Activated CD4-positive, alpha-beta memory T cell treated with anti-CD3 and anti-CD28 coated beads, Interleukin-2, amount 10 ng/mL, durations not matched to agents 7 days and 5 days (primary cell): ENCODE data around the gene ILDR1. TPM values are rescaled to one million over a fixed set of nuclear protein-coding genes. Genes with fewer than 3 reads are reported as not detected.
"Not testable (repeated sequence)": the region's sequence is repeated elsewhere in the genome, so short reads cannot be mapped to it uniquely, and the experiment has no call there.

ENCODE experiments used
- CTCF ChIA-PET: fragments of 350-600 bp; sonication (Branson Sonifier 250); formaldehyde crosslinking; loops from one replicate; lab custom pipeline; 2021; ENCODE audit warnings: antibody characterized with exemption, inconsistent platforms; lab: Charles Lee
- POLR2A ChIA-PET: fragments of 350-600 bp; sonication (Branson Sonifier 250); formaldehyde crosslinking; loops from one replicate; lab custom pipeline; 2021; ENCODE audit warnings: antibody characterized with exemption; lab: Charles Lee
- DNase-seq: peaks from one replicate; pipeline ENCODE4 v3.0.0-alpha.2; 2020
- H3K27ac Mint-ChIP-seq: one replicate; pipeline ENCODE4 v1.8.0; 2021; ENCODE audit warnings: mild to moderate bottlenecking, mixed read lengths
- H3K27me3 Mint-ChIP-seq: one replicate; pipeline ENCODE4 v1.8.0; 2021; ENCODE audit warnings: mixed read lengths
- H3K36me3 Mint-ChIP-seq: one replicate; pipeline ENCODE4 v1.8.0; 2021; ENCODE audit warnings: low read depth, mixed read lengths
- H3K4me1 Mint-ChIP-seq: one replicate; pipeline ENCODE4 v1.8.0; 2021; ENCODE audit warnings: mixed read lengths
- H3K4me3 Mint-ChIP-seq: one replicate; pipeline ENCODE4 v1.8.0; 2021; ENCODE audit warnings: mild to moderate bottlenecking, mixed read lengths
- H3K9me3 Mint-ChIP-seq: one replicate; pipeline ENCODE4 v1.8.0; 2021; ENCODE audit warnings: mixed read lengths
- total RNA-seq, 2 experiments: library from RNA; stranded (reverse); gene quantifications; one replicate each; pipeline ENCODE4 v1.2.3, GENCODE V29; 2021

ILDR1 gene
- total RNA-seq, 2 experiments from 2014 or later: 1.6 to 1.7 TPM

DNA sequence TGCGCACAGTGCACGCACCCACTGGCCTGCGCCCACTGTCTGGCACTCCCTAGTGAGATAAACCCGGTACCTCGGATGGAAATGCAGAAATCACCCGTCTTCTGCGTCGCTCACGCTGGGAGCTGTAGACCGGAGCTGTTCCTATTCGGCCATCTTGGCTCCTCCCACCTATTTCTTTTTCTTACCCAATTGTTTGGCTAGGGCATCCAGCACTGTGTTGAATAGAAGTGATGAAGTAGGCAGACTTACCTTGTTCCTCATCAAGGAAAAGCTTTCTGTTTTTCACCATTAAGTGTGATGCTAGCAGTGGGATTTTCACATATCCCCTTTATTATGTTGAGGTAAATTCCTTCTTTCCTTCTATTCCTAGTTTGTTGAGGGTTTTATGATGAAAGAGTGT lies 25.7 kb upstream of the ILDR1 start:
- H3K27ac Mint-ChIP-seq, POLR2A ChIA-PET, H3K4me1 Mint-ChIP-seq, H3K9me3 Mint-ChIP-seq, DNase-seq, H3K4me3 Mint-ChIP-seq: not testable (repeated sequence)
- Mint-ChIP-seq H3K27me3 (peaks cover 19% of the 10 kb centered on the region), H3K36me3 (peaks cover 14% of the 10 kb centered on the region)
- CTCF ChIA-PET: interaction anchor here (1.3 kb wide), 1 partner anchor 10 kb away, joined by 3 read pairs; no protein-coding TSS in a partner anchor

DNA sequence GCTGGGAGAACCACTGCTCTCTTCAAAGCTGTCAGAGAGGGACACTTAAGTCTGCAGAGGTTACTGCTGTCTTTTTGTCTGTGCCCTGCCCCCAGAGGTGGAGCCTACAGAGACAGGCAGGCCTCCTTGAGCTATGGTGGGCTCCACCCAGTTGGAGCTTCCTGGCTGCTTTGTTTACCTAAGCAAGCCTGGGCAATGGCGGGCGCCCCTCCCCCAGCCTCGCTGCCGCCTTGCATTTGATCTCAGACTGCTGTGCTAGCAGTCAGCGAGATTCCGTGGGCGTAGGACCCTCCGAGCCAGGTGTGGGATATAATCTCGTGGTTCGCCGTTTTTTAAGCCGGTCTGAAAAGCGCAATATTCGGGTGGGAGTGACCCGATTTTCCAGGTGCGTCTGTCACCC lies 25.2 kb upstream of the ILDR1 start:
- Mint-ChIP-seq H3K36me3 (peaks cover 14% of the 10 kb centered on the region), H3K27me3 (peaks cover 19% of the 10 kb centered on the region)
- H3K9me3 Mint-ChIP-seq, DNase-seq, POLR2A ChIA-PET, H3K4me3 Mint-ChIP-seq, H3K4me1 Mint-ChIP-seq, CTCF ChIA-PET, H3K27ac Mint-ChIP-seq: not testable (repeated sequence)

DNA sequence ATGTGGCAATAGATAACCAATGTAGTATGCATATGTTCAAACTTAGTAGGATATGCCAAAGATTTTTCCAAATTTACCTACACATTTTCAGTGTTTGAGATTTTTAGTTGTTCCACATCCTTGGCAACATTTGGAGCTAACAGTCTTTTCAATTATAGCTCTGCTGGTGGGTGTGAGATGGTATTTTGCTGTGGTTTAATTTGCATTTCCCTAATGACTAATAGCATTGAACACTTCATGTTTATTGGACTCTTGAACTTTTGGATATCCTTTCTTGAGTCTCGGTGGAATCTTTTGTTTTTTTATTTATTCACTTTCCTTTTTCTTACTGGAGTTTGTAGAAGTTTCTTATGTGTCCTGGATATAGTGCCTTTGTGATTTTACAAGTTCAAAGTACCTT lies 11.0 kb upstream of the ILDR1 start:
- ChIA-PET CTCF (interaction anchor here (1.3 kb wide), 1 partner anchor 37 kb away, joined by 3 read pairs; no protein-coding TSS in a partner anchor), POLR2A (no interaction called here)
- Mint-ChIP-seq H3K27me3 (no peaks in the 10 kb centered on the region), H3K4me3 (no peak overlapping the region), H3K9me3 (peaks cover 37% of the 10 kb centered on the region), H3K4me1 (peaks cover 28% of the 10 kb centered on the region), H3K36me3 (peaks cover 66% of the 10 kb centered on the region), H3K27ac (no peak overlapping the region)
- no peak for DNase-seq

DNA sequence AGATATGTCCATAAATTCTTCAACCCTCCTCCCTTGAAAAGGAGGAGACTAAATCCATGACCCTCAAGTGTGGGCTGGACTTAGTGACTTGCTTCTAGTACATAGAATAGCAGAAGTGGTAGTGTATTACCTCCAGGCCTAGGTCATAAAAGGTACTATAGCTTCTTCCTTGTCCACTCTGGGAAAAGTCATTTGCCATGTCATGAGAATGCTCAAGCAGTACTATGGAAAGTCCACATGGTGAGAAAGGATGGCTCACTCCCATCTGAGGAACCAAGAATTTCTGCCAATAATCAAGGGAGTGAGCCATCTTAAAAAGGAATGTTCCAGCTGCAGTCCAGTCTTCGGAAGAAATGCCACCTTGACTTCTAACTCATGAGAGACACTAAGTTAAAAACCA lies 10.5 kb upstream of the ILDR1 start:
- DNase-seq: no peak
- Mint-ChIP-seq H3K27ac (no peak overlapping the region), H3K27me3 (no peaks in the 10 kb centered on the region), H3K4me1 (peaks cover 28% of the 10 kb centered on the region), H3K36me3 (peaks cover 61% of the 10 kb centered on the region), H3K9me3 (peaks cover 32% of the 10 kb centered on the region), H3K4me3 (no peak overlapping the region)
- ChIA-PET CTCF (interaction anchor here (1.3 kb wide), 1 partner anchor 37 kb away, joined by 3 read pairs; no protein-coding TSS in a partner anchor), POLR2A (no interaction called here)

DNA sequence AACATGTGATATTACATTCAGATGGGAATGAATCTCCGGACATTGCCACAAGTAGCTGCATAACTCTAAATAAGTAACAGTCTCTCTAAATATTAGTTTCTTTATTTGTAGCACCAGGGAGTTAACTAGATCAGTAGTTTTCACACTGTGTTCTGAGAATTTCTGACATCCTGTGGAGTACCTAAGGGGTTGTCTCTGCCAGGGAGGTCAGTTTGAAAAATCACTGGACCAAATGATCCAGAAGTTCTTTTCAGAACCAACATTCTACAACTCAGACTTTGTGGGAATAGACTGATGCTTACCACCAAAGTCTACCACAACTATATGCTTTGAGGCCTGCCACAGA lies 9.0 kb upstream of the ILDR1 start:
- Mint-ChIP-seq H3K27ac (peak overlapping the region; percentile 86), H3K4me3 (peak overlapping the region; percentile 50), H3K27me3 (no peaks in the 10 kb centered on the region), H3K4me1 (peaks cover 28% of the 10 kb centered on the region), H3K9me3 (peaks cover 25% of the 10 kb centered on the region), H3K36me3 (peaks cover 48% of the 10 kb centered on the region)
- CTCF ChIA-PET: interaction anchor here (0.9 to 1.6 kb wide), 5 partner anchors 12 to 148 kb away, joined by 4 to 7 read pairs (median 5); no protein-coding TSS in a partner anchor
- POLR2A ChIA-PET: interaction anchor here (1.1 to 2.4 kb wide), 10 partner anchors 10 to 763 kb away, joined by 3 to 13 read pairs (median 6); partner anchors contain the start of gene HSPBAP1
- no peak for DNase-seq

DNA sequence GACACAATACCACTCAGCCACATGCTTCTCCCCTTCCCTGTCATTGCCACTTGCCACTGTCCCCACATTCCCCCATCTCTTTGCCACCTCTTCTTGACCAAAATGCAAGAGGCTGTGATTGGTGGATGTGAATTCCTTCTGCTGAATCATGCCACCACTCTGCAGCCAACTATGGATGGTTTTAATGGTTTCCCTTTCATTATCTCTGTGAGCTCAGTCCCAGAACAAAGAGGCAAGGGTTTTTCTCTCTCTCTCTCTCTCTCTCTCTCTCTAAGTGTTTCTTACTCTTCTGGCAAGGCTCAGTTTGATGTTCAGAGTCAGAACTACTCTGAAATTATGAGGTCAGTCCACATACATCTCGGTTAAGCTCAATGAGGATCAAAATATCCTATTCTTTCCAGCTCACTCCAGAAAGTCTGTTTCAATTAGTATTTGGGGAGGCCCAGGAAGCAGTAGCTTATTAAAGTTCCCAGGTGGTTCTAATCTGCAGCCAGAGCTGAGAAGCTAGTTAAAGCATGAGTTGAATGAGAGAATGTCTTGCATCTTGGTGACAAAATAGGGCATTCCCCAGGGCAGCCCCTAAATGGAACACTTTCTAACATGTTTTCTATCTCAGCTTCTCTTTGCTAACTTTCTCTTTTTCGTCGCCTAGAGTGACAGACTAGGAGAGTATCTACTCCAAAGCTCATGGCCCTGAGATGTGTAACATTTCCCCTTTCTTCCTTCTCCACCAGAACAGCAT lies 8.5 kb upstream of the ILDR1 start:
- H3K36me3 Mint-ChIP-seq: peaks cover 42% of the 10 kb centered on the region
- CTCF ChIA-PET: interaction anchor here (0.8 to 1.6 kb wide), 8 partner anchors 12 to 147 kb away, joined by 3 to 7 read pairs (median 4); no protein-coding TSS in a partner anchor
- no peaks in the 10 kb centered on the region for H3K27me3 Mint-ChIP-seq
- DNase-seq: peak; percentile 51
- POLR2A ChIA-PET: interaction anchor here (1.1 to 2.4 kb wide), 11 partner anchors 10 to 763 kb away, joined by 3 to 13 read pairs (median 5); partner anchors contain the start of gene HSPBAP1
- H3K27ac Mint-ChIP-seq: peak overlapping the region; percentile 86
- peaks cover 19% of the 10 kb centered on the region for H3K9me3 Mint-ChIP-seq
- peaks cover 28% of the 10 kb centered on the region for H3K4me1 Mint-ChIP-seq
- H3K4me3 Mint-ChIP-seq: peak overlapping the region; percentile 50

DNA sequence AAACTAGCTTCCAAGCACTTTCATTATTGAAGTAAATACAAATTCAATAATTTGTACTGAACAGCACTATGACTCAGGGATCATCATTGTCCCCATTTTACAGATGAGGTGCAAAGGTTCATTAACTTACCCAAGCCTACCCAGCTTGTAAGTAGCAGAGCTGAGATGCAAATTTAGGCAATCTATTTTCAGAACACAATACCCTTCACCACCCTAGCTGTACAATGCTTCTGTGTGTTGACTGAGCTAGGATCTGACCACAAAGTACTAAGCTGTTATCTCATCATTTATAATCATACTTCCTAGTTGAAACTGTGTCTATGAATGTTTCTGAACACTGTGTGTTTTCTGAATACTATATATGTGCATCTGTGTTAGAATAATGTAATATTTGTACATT lies 3.2 kb upstream of the ILDR1 start:
- Mint-ChIP-seq H3K4me1 (peaks cover 28% of the 10 kb centered on the region), H3K27me3 (peaks cover 14% of the 10 kb centered on the region), H3K9me3 (peaks cover 3% of the 10 kb centered on the region), H3K36me3 (peaks cover 4% of the 10 kb centered on the region), H3K4me3 (no peak overlapping the region), H3K27ac (no peak overlapping the region)
- ChIA-PET CTCF (interaction anchor here (0.9 to 1.7 kb wide), 6 partner anchors 13 to 274 kb away, joined by 3 to 6 read pairs (median 4); no protein-coding TSS in a partner anchor), POLR2A (interaction anchor here (1.1 to 2.1 kb wide), 5 partner anchors 9 to 70 kb away, joined by 3 to 10 read pairs (median 5); no protein-coding TSS in a partner anchor)
- DNase-seq: no peak

DNA sequence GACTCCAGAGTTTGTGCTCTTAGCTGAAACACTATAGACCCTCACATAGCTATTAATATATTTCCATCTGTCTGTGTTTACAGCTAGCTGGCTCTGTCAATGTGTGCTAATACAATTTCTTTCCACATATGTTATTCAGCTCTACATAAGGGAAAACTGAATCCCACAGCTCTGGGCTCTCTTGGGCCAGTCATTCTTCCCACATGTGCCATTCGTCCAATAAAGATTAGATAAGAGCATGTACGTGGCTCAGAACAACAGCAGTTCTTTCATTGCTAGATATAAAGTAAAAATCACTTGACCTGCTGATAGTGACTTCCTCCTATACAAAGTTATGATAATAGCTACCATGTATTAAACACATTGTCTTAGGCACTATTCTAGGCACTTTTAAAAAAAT lies 2.8 kb upstream of the ILDR1 start:
- Mint-ChIP-seq H3K9me3 (peaks cover 1% of the 10 kb centered on the region), H3K4me3 (no peak overlapping the region), H3K27ac (no peak overlapping the region), H3K36me3 (peaks cover 3% of the 10 kb centered on the region), H3K4me1 (peaks cover 24% of the 10 kb centered on the region), H3K27me3 (peaks cover 18% of the 10 kb centered on the region)
- POLR2A ChIA-PET: interaction anchor here (1.1 to 2.1 kb wide), 5 partner anchors 8 to 70 kb away, joined by 3 to 10 read pairs (median 5); no protein-coding TSS in a partner anchor
- CTCF ChIA-PET: interaction anchor here (0.9 to 1.7 kb wide), 6 partner anchors 13 to 275 kb away, joined by 3 to 6 read pairs (median 4); no protein-coding TSS in a partner anchor
- no peak for DNase-seq

DNA sequence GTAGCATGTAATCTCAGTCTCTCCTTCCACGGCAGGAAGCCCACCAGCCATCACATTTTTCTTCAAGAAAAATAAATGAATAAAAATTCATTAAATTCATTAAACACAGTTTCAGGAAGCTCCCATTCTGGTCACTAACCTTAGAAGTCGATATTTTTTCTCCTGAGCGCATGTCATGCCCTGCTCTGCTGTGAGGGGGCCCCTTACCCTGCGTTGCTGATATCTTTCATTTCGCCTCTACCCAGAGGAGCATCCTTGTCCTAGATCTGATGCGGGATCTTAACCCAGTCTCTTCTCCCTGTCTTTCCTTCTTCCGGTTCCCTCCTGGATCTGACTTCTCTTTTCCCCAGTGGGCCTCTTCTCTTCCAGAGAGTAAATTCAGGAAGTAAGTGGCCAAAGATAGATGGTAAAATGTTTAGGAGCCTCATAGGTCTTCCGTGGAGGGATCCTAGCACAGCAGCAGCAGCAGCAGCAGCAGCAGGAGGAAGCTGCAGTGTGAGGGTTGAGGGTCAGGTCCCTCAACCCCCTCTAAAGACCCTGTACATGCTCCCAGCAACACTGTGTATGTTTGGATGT lies 1.4 kb upstream of the ILDR1 start:
- Mint-ChIP-seq H3K36me3 (no peaks in the 10 kb centered on the region), H3K27ac (no peak overlapping the region), H3K9me3 (no peaks in the 10 kb centered on the region), H3K4me3 (no peak overlapping the region), H3K4me1 (peaks cover 22% of the 10 kb centered on the region), H3K27me3 (peaks cover 24% of the 10 kb centered on the region)
- no peak for DNase-seq
- CTCF ChIA-PET: no interaction called here
- POLR2A ChIA-PET: interaction anchor here (0.6 kb wide), 1 partner anchor 323 kb away, joined by 3 read pairs; no protein-coding TSS in a partner anchor

DNA sequence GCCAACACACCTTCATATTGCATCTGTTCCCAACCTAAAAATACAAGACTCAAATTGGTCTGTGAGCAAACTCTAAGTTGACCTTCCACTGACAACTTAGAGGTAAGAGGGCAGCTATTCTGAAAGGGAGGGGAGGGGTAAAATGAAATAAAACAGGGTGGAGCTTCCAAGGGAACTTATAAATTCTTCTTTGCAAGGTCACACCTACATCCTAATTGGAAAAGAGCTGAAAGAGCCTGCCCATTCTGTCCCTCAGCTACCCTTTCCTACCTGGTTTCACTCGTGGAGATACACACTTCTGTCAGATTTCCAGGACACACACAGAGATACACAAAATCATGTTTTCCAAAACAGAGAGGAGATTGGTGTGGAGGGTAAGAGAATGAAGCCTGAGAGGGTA lies 1.0 kb downstream of the ILDR1 start:
- Mint-ChIP-seq H3K36me3 (peaks cover 3% of the 10 kb centered on the region), H3K9me3 (peaks cover 3% of the 10 kb centered on the region), H3K27ac (no peak overlapping the region), H3K4me1 (peaks cover 22% of the 10 kb centered on the region), H3K27me3 (peaks cover 25% of the 10 kb centered on the region), H3K4me3 (no peak overlapping the region)
- no peak for DNase-seq
- ChIA-PET POLR2A (interaction anchor here (0.7 to 2.3 kb wide), 3 partner anchors 10 to 17 kb away, joined by 3 to 7 read pairs (median 4); no protein-coding TSS in a partner anchor), CTCF (interaction anchor here (0.6 to 1.1 kb wide), 3 partner anchors 80 to 240 kb away, joined by 3 to 4 read pairs (median 3); no protein-coding TSS in a partner anchor)

DNA sequence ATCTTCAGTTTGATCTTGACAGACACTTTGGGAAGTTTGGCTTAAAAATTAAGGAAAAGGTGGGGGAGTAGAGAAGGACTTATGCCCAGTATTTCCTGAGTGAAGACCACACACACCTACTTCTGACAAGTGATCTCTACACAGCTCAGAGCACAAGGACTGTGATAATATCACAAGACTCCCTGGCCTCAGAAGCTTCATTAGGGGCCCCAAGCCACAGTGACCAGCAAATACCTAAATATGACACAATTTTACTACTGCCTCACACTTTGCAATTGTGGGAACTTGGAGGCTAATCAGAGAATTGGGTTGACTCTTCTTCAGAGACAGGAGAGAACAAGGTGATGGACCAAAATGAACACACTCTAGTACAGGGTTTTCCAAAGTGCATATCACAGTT lies 2.6 kb downstream of the ILDR1 start:
- Mint-ChIP-seq H3K27me3 (peaks cover 25% of the 10 kb centered on the region), H3K4me1 (peaks cover 20% of the 10 kb centered on the region), H3K9me3 (peaks cover 14% of the 10 kb centered on the region), H3K4me3 (no peak overlapping the region), H3K36me3 (peaks cover 7% of the 10 kb centered on the region), H3K27ac (no peak overlapping the region)
- no peak for DNase-seq
- POLR2A ChIA-PET: interaction anchor here (0.8 to 2.3 kb wide), 3 partner anchors 11 to 61 kb away, joined by 3 to 7 read pairs (median 4); no protein-coding TSS in a partner anchor
- CTCF ChIA-PET: interaction anchor here (1.0 to 1.5 kb wide), 4 partner anchors 11 to 24 kb away, joined by 3 to 5 read pairs (median 4); no protein-coding TSS in a partner anchor

DNA sequence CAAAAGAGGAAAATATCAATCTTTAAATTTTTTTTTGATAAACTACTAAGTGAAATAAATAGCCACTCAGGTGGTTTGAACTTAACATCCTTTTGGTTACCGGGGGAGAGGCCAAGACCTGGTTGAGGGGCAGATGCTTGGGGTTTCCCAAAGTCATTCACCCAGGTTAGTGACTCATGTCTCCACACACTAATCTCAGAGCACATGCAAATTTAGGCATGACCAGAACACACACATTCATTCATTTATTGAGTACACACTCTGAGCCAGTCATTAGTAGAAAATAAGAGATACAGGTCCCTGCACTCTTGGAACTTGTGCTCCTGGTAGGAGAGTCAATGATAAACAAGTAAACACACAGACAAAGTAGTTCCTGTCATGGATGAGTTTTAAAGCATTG lies 7.3 kb downstream of the ILDR1 start:
- peaks cover 7% of the 10 kb centered on the region for H3K36me3 Mint-ChIP-seq
- no peak overlapping the region for H3K27ac Mint-ChIP-seq
- H3K27me3 Mint-ChIP-seq: peaks cover 7% of the 10 kb centered on the region
- ChIA-PET CTCF (no interaction called here), POLR2A (no interaction called here)
- peaks cover 14% of the 10 kb centered on the region for H3K9me3 Mint-ChIP-seq
- peaks cover 42% of the 10 kb centered on the region for H3K4me1 Mint-ChIP-seq
- no peak for DNase-seq
- no peak overlapping the region for H3K4me3 Mint-ChIP-seq
